Measurements from ENCODE around the gene STX18. TPM values are rescaled to one million over a fixed set of nuclear protein-coding genes. Genes with fewer than 3 reads are reported as not detected.
"Not testable (repeated sequence)": the region's sequence is repeated elsewhere in the genome, so short reads cannot be mapped to it uniquely, and the experiment has no call there.

Gene STX18
- total and polyA plus RNA-seq, 2 donors from 2014 or later = 37.2 to 66.8 TPM

- no peak overlapping the region for H3K27ac ChIP-seq (ENCODE audit: low read depth in 2 of 2, low read length in 2 of 2)
- intact Hi-C loops (cut with DNase I) = no loop called here
- TF ChIP-seq CTCF (IDR thresholded peaks at IDR 0.05; ENCODE audit: borderline replicate concordance, extremely low read depth, insufficient read depth) = no peak
Observed at GRCh38 chr4:4568806-4569427, 27.1 kb upstream of the STX18 start.

GRCh38 chr4:4566359-4566758 is 24.5 kb upstream of the STX18 start:
- H3K9me3 ChIP-seq (ENCODE audit: control insufficient read depth in 2 of 3, insufficient read depth in 1 of 3, low read length in 3 of 3); DNase-seq; H3K9ac ChIP-seq (ENCODE audit: low read length in 3 of 3); FAIRE-seq; H3K27me3 ChIP-seq (ENCODE audit: control insufficient read depth, insufficient read depth, low read length); H3K27ac ChIP-seq (ENCODE audit: low read depth in 2 of 2, low read length in 2 of 2); H3K36me3 ChIP-seq (ENCODE audit: control insufficient read depth in 2 of 3, insufficient read depth in 3 of 3, low read length in 3 of 3); H3K4me3 ChIP-seq (ENCODE audit: low read length in 3 of 3); H3K4me1 ChIP-seq (ENCODE audit: control insufficient read depth in 2 of 3, insufficient read depth in 2 of 3, low read depth in 1 of 3, low read length in 3 of 3); intact Hi-C loops (cut with DNase I): not testable (repeated sequence)

More at GRCh38 chr4:4568806-4569427, 27.1 kb upstream of the STX18 start:
- no peak for DNase-seq
- no peaks in the 10 kb centered on the region for H3K4me1 ChIP-seq (ENCODE audit: control insufficient read depth in 2 of 3, insufficient read depth in 2 of 3, low read depth in 1 of 3, low read length in 3 of 3)
- no peaks in the 10 kb centered on the region for H3K9me3 ChIP-seq (ENCODE audit: control insufficient read depth in 2 of 3, insufficient read depth in 1 of 3, low read length in 3 of 3)
- no peak overlapping the region for H3K4me3 ChIP-seq (ENCODE audit: low read length in 3 of 3)
- no peak for FAIRE-seq
- no peaks in the 10 kb centered on the region for H3K27me3 ChIP-seq (ENCODE audit: control insufficient read depth, insufficient read depth, low read length)
- H3K9ac ChIP-seq (ENCODE audit: low read length in 3 of 3) = no peak overlapping the region
- no peaks in the 10 kb centered on the region for H3K36me3 ChIP-seq (ENCODE audit: control insufficient read depth in 2 of 3, insufficient read depth in 3 of 3, low read length in 3 of 3)

- Histone ChIP-seq H3K36me3 (ENCODE audit: control insufficient read depth in 2 of 3, insufficient read depth in 3 of 3, low read length in 3 of 3) (no peaks in the 10 kb centered on the region), H3K9ac (ENCODE audit: low read length in 3 of 3) (no peak overlapping the region), H3K27ac (ENCODE audit: low read depth in 2 of 2, low read length in 2 of 2) (no peak overlapping the region), H3K4me3 (ENCODE audit: low read length in 3 of 3) (no peak overlapping the region), H3K9me3 (ENCODE audit: control insufficient read depth in 2 of 3, insufficient read depth in 1 of 3, low read length in 3 of 3) (no peaks in the 10 kb centered on the region), H3K4me1 (ENCODE audit: control insufficient read depth in 2 of 3, insufficient read depth in 2 of 3, low read depth in 1 of 3, low read length in 3 of 3) (no peaks in the 10 kb centered on the region), H3K27me3 (ENCODE audit: control insufficient read depth, insufficient read depth, low read length) (no peaks in the 10 kb centered on the region)
- TF ChIP-seq CTCF (IDR thresholded peaks at IDR 0.05; ENCODE audit: borderline replicate concordance, extremely low read depth, insufficient read depth) = no peak
- intact Hi-C loops (cut with DNase I) = no loop called here
- FAIRE-seq = no peak
- DNase-seq = no peak
Observed at GRCh38 chr4:4564522-4564921, 22.7 kb upstream of the STX18 start.

- no peaks in the 10 kb centered on the region for H3K27me3 ChIP-seq (ENCODE audit: control insufficient read depth, insufficient read depth, low read length)
- intact Hi-C loops (cut with DNase I) = no loop called here
- TF ChIP-seq CTCF (IDR thresholded peaks at IDR 0.05; ENCODE audit: borderline replicate concordance, extremely low read depth, insufficient read depth) = no peak
- DNase-seq (peak in 1 of 5 donors; percentile 43), FAIRE-seq (no peak)
- no peaks in the 10 kb centered on the region for H3K36me3 ChIP-seq (ENCODE audit: control insufficient read depth in 2 of 3, insufficient read depth in 3 of 3, low read length in 3 of 3)
- H3K27ac ChIP-seq (ENCODE audit: low read depth in 2 of 2, low read length in 2 of 2) = no peak overlapping the region
- no peak overlapping the region for H3K4me3 ChIP-seq (ENCODE audit: low read length in 3 of 3)
- no peaks in the 10 kb centered on the region for H3K4me1 ChIP-seq (ENCODE audit: control insufficient read depth in 2 of 3, insufficient read depth in 2 of 3, low read depth in 1 of 3, low read length in 3 of 3)
- H3K9me3 ChIP-seq (ENCODE audit: control insufficient read depth in 2 of 3, insufficient read depth in 1 of 3, low read length in 3 of 3) = no peaks in the 10 kb centered on the region
- no peak overlapping the region for H3K9ac ChIP-seq (ENCODE audit: low read length in 3 of 3)
Observed at GRCh38 chr4:4560642-4561041, 18.8 kb upstream of the STX18 start.
